Testis (tissue), 3 donors: ENCODE measurements around the gene VSIG10L2. TPM values are rescaled to one million over a fixed set of nuclear protein-coding genes. Genes with fewer than 3 reads are reported as not detected.

Experiments used
- DNase-seq: peaks from one replicate; pipeline ENCODE4 v3.0.0-alpha.2; 2019
- H3K27ac ChIP-seq, 2 donors: fragments of 200-600 bp; sonication (generic); one replicate each; pipeline ENCODE4 v1.5.1; 2019
- H3K27me3 ChIP-seq: fragments of 200-600 bp; sonication (generic); one replicate; pipeline ENCODE4 v1.5.1; 2019
- H3K36me3 ChIP-seq: fragments of 200-600 bp; sonication (generic); one replicate; pipeline ENCODE4 v1.5.1; 2017; ENCODE audit warnings: low read depth; ENCODE audit errors: missing control alignments
- H3K4me1 ChIP-seq: fragments of 200-600 bp; sonication (generic); one replicate; pipeline ENCODE4 v1.5.1; 2019
- H3K4me3 ChIP-seq, 2 donors: fragments of 200-600 bp; sonication (generic); one replicate each; pipeline ENCODE4 v1.5.1; 2017 to 2019
- H3K9me3 ChIP-seq: fragments of 200-600 bp; sonication (generic); one replicate; pipeline ENCODE4 v1.5.1; 2017
- POLR2A ChIP-seq: fragments of 450-650 bp; IDR thresholded peaks from one replicate; pipeline ENCODE4 v1.6.1; 2017; ENCODE audit warnings: antibody characterized with exemption, mild to moderate bottlenecking, moderate library complexity
- WGBS, 2 donors: methylation state at CpG; one replicate each; pipeline ENCODE4 v1.1.5; 2018; 5-methylcytosine and 5-hydroxymethylcytosine counted together
- intact Hi-C: fragments of 100-400 bp; cut with DNase I; formaldehyde crosslinking; loops from one replicate; pipeline ENCODE4 v1.15.1; 2023; ENCODE audit warnings: low total_unique reads
- polyA plus RNA-seq: library from polyadenylated mRNA; stranded (reverse); fragments of 350-450 nt; fragmentation: Illumina TruSeq; extraction: RNeasy Lipid Tissue Mini Kit (QIAGEN cat#74804); gene quantifications from one replicate; pipeline ENCODE4 v1.2.3, GENCODE V29; 2014; ENCODE audit warnings: low read depth, low replicate concordance; ENCODE audit not compliant: insufficient read depth
- total RNA-seq, 2 donors: library from RNA; depleted of rRNA; stranded (reverse); fragments of >200 nt; gene quantifications; one replicate each; pipeline ENCODE4 v1.2.3, GENCODE V29; 2016
- TF ChIP-seq, protein P1 (sequence below), 3 experiments: fragments of 450-650 bp in 2 of 3; fragments of 200-600 bp in 1 of 3; sonication (generic) in 1 of 3; IDR thresholded peaks; one replicate each; pipeline ENCODE4 v1.5.1; 2016 to 2019; ENCODE audit warnings: antibody characterized with exemption in 3 of 3, mild to moderate bottlenecking in 2 of 3, moderate library complexity in 1 of 3

The VSIG10L2 gene
- total and polyA plus RNA-seq, 3 donors from 2014 or later: not detected

DNA sequence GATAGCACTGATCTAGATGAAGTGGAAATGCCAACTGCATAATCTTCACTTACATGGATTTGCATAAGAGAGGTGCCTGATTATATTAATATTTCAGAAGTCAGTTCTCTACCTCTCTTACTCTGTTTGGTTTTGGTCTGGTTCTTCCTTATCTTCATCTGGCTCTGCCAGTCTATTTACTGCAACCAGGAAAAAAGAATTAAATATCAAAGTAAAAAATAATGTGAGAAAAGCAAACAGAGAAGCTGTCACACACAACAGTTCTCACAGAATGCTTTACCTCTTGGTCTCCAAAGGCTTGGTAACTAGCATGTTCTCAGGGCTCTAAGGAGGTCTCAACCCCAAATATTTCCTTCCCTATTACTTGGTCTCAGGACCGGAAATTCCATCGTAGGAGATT, 6.7 kb downstream of the VSIG10L2 start:
- intact Hi-C loops: no loop called here
- WGBS, 2 donors: 68 to 73% methylated on average over 2 of the region's 2 CpGs
- H3K27ac ChIP-seq: no peak overlapping the region

DNA sequence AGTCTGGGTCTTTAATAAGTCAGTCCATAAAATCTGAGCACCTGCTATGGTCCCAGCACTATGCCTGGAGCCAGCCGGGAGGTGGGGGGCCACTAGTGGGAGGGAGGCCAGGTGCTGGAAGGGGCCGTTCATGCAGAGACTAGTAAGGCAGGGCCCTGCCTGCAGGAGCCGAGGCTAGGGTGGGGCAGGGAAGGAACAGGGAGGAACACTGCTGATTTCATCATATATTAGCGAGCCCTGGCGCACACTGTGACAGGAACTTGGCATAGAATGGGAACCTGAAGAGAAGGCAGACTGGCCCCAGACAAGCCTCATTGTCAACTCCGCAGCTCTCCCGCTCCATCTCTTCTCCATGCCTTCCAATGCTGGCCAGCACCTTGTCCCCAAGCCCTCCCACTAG, 7.1 kb downstream of the VSIG10L2 start:
- intact Hi-C loops: no loop called here
- Histone ChIP-seq H3K4me3 (no peak overlapping the region), H3K9me3 (no peaks in the 10 kb centered on the region), H3K27ac (no peak overlapping the region), H3K36me3 (no peaks in the 10 kb centered on the region), H3K4me1 (peaks cover 5% of the 10 kb centered on the region), H3K27me3 (no peaks in the 10 kb centered on the region)
- TF ChIP-seq, protein P1, sequence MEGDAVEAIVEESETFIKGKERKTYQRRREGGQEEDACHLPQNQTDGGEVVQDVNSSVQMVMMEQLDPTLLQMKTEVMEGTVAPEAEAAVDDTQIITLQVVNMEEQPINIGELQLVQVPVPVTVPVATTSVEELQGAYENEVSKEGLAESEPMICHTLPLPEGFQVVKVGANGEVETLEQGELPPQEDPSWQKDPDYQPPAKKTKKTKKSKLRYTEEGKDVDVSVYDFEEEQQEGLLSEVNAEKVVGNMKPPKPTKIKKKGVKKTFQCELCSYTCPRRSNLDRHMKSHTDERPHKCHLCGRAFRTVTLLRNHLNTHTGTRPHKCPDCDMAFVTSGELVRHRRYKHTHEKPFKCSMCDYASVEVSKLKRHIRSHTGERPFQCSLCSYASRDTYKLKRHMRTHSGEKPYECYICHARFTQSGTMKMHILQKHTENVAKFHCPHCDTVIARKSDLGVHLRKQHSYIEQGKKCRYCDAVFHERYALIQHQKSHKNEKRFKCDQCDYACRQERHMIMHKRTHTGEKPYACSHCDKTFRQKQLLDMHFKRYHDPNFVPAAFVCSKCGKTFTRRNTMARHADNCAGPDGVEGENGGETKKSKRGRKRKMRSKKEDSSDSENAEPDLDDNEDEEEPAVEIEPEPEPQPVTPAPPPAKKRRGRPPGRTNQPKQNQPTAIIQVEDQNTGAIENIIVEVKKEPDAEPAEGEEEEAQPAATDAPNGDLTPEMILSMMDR (IDR thresholded peaks at IDR 0.05): no peak
- TF ChIP-seq POLR2A: no peak
- WGBS, 2 donors: 61 to 76% methylated on average over 7 of the region's 7 CpGs
- DNase-seq: peak; percentile 36

More for the DNA sequence above, 6.7 kb downstream of the VSIG10L2 start:
- Histone ChIP-seq H3K9me3 (no peaks in the 10 kb centered on the region), H3K27me3 (no peaks in the 10 kb centered on the region), H3K4me1 (peaks cover 5% of the 10 kb centered on the region), H3K36me3 (no peaks in the 10 kb centered on the region), H3K4me3 (no peak overlapping the region)
- no peak for DNase-seq
- TF ChIP-seq, protein P1 (IDR thresholded peaks at IDR 0.05): no peak
- no peak for TF ChIP-seq POLR2A

DNA sequence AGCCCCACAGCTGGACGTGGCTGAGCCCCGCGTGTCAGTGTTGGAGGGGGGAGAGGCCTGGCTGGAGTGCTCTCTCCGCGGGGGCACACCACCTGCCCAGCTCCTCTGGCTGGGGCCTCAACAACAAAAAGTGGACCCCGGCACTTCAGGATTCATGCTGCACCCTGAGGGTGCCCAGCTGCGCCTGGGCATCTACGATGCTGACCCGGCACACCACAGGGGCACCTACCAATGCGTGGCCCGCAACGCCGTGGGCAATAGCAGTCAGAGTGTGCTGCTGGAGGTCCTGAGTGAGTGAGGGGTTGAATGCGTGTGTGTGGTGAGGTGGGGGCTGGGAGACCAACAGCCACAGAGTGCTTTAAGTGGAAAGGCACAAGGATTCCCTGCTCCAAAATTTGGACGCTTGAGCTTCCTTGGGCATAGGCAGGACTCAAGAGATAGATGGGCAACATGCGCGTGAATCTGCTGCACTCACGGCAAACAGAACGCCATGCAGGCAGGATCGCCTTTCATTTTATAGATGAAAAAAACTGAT, 7.6 kb downstream of the VSIG10L2 start:
- intact Hi-C loops: no loop called here
- H3K27me3 ChIP-seq: no peaks in the 10 kb centered on the region
- no peak overlapping the region for H3K27ac ChIP-seq
- TF ChIP-seq, protein P1 (IDR thresholded peaks at IDR 0.05): no peak
- no peak for TF ChIP-seq POLR2A
- no peaks in the 10 kb centered on the region for H3K36me3 ChIP-seq
- no peak for DNase-seq
- H3K9me3 ChIP-seq: no peaks in the 10 kb centered on the region
- no peak overlapping the region for H3K4me3 ChIP-seq
- 87% methylated on average over 20 of the region's 20 CpGs for WGBS, 2 donors
- H3K4me1 ChIP-seq: peaks cover 5% of the 10 kb centered on the region

DNA sequence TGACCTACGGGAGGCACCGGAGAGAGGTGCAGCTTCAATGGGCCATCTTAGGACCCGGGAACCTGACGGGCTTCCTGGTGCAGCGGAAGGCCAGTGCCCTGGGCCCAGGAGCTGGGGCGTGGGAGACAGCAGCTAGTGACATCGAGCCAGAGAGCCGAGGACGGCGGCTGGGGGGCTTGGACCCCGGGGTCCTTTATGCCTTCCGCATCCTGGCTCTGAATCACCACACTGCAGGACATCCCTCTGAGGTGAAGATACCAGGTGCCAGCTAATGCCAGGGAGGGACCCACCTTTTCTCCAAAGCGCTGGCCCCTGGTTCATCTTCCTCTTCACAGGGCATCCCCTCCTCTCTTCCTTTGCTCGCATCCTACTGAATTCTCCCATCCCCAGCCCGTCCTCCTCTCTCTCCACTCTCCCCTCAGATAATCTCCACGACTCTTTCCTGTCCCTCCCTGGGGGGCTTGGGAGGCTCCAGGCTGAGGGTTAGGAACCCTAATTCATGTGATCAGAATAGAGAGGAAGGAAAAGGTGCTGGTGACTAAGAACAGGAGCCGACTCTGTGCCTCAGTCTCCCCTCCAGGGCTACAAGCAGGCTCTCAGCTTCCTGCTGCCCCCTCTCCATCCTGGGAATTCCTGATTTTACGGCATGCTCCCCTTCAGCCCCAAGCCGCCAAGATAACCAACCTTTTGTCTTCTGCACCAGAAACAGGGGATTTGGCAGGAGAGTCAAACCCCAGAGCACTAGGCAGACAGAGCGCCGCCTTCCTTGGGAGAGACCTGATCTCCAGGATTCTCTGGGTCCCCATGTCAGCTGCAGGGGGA, 8.5 kb downstream of the VSIG10L2 start:
- Histone ChIP-seq H3K4me1 (peaks cover 5% of the 10 kb centered on the region), H3K4me3 (no peak overlapping the region), H3K36me3 (no peaks in the 10 kb centered on the region), H3K27me3 (no peaks in the 10 kb centered on the region), H3K27ac (no peak overlapping the region), H3K9me3 (no peaks in the 10 kb centered on the region)
- intact Hi-C loops: no loop called here
- 95 to 96% methylated on average over 17 to 21 of the region's 21 CpGs for WGBS, 2 donors
- DNase-seq: no peak
- TF ChIP-seq, protein P1 (IDR thresholded peaks at IDR 0.05): no peak
- TF ChIP-seq POLR2A: no peak
